OCI-LY1 (cell line): ENCODE results near the gene CENPVL3.

Experiments used
- CTCF ChIP-seq: fragments of 200-600 bp; sonication (generic), shearing (Covaris generic); IDR thresholded peaks from 2 replicates; pipeline ENCODE4 v1.5.1; 2017; ENCODE audit warnings: mild to moderate bottlenecking, antibody characterized with exemption, low read length, moderate library complexity, mixed read lengths
- EZH2 ChIP-seq: fragments of 200-600 bp; sonication (generic), shearing (Covaris generic); IDR thresholded peaks from 2 replicates; pipeline ENCODE4 v1.8.0; 2017; ENCODE audit warnings: borderline replicate concordance, mixed run types, mild to moderate bottlenecking, antibody characterized with exemption, low read length, moderate library complexity, mixed read lengths

GRCh38 chrX:51571874-51572273, 46.8 kb downstream of the CENPVL3 start:
- no peak for TF ChIP-seq CTCF
- TF ChIP-seq EZH2, result no peak
